ENCODE data around the gene COG4.
A peak's percentile ranks its signal among the peaks of the same experiment; 100 is the strongest.
"Not testable (repeated sequence)": the region's sequence is repeated elsewhere in the genome, so short reads cannot be mapped to it uniquely, and the experiment has no call there.

Gene COG4

DNA sequence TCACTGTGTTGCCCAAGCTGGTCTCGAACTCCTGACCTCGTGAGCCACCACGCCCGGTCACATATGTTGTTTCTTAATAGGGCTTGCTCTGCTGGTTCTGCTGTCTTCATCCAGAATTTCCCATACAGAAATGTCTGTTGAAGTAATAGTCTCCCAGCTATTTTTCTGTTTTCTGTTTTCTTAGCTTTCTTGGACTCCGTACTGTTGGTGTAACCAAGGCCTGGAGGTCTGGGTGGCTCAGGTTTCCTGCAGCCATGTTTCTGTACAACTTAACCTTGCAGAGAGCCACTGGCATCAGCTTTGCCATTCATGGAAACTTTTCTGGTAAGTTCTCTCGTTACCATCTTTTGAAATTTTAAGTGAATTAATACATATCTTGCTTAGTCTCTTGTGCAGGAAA lies 3.0 kb upstream of the COG4 start:
- no peak for DNase-seq

DNA sequence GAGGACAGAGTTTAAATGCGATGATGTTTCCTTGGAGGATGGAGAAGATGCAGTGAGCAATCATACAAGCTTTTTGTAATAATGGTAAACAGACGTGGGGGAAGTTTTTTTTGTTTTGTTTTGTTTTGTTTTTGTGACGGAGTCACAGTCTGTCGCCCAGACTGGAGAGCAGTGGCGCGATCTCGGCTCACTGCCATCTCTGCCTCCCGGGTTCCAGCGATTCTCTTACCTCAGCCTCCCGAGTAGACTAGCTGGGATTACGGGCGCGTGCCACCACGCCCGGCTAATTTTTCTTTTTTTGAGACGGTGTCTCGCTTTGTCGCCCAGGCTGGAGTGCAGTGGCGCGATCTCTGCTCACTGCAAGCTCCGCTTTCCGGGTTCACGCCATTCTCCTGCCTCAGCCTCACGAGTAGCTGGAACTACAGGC lies 1.1 kb upstream of the COG4 start:
- DNase-seq: not testable (repeated sequence)

DNA sequence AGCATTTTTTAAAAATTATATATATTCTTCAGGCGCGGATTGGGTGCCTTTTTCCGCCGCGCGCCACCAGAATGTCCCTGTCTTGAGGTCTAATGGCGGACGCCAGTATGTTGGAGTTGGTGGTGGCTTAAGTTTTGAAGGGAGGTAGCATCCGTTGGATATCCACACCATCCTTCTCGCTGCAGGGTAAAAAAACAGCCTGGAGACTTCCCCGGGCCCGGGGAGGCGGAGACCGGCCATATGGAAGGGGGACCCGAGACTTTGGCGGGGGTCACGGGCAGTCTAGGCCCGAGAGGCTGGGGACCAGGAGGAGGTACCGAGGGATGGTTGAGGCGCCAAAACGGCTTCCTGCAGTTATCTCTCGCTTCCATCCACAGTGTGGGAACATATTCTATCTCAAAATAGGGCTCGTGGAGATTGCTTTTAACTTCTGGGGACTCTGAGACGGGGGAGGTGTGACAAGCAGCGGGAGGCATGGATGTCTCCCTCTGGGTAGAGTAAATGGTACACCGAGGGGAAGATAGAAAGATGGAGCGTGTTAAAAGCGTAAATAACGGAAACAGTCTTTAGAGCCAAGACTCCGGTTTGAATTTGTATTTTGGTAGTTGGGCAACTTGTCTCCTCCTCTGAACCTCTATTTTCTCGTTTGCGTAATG lies 517 bp upstream of the COG4 start, which contains the start of gene SF3B3:
TSS of gene SF3B3 (plus strand) at position 74 of the 656 bp plus-strand sequence. CDS start 2,841 bp downstream, outside the sequence.
- DNase-seq: peak; percentile 63

DNA sequence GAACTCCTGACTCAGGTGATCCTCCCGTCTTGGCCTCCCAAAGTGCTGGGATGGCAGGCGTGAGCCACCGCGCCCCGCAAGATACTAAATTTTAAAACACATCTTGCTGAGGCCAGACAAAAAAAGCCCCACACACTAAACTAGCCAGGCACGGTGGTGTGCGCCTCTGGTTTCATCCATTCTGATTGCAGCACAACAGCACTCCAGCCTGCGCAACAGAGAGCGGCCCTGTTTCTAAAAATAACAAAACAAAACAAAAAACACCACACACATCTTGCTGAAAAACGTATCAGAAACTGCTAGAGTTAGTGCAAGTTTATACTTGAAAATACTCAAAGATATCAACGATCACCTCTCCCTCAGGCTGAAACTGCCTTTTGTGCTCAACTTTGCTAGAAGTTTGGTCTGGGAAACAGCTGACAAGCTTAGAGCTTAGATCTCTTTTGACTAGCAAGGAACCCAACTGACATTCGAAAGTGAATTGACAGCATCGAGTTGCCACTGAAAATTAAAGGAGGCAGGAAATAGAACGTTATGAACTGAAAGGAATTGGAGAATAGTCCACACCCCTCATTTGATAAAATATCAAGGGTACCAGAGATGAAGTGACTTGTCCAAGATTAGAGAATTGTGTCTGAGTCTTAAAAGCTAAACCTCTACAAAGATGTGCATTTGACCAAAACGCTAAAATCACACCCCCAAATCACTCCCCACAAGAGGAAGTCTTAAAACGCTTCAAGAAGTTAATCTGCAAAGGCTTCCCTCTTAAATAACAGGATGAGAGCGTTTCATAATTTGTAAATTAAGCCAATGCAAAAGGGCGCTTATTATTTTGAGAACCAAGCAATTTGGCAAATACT lies 908 bp downstream of the COG4 start:
- no peak for DNase-seq

DNA sequence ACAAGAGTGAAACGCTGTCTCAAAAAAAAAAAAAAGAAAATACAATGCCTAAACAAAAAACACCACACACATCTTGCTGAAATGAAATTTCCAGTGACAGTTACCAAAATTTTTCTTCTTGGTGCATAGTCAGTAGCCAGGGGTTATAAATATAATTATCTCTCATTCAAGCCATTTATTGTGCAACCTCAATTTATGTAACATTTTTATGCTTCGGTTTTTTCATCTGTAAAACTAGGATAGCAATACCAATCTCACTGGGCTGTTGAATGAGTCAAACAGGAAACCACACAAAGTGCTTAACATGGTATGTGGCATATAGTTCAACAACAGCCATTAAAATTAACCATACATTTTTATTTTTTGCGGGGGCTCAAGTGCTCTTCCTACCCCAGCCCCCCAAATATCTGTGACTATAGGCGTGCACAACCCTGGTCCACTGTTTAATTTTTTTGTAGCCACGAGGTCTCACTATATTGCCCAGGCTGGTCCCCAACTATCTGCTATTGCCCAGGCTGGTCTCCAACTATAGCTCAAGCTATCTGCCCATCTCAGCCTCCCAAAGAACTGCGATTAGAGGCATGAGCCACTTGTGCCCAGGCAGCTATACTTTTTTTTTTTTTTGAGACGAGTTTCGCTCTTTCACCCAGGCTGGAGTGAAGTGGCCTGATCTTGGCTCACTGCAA lies 2.6 kb downstream of the COG4 start:
- DNase-seq: no peak

DNA sequence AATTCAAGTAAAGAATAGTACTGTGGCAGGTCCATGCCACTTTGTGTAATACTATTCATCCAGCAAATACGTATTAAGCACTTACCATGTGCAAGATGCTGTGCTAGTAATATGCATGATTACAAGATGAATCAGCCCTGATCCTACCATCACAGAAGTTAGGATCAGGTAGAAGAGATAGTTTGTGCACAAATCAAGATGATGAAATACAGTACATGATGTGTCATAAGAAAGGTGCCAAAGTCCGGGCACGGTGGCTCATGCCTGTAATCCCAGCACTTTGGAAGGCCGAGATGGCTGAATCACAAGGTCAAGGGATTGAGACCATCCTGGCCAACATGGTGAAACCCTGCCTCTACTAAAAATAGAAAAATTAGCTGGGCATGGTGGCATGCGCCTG lies 10.9 kb downstream of the COG4 start:
- no peak for DNase-seq

DNA sequence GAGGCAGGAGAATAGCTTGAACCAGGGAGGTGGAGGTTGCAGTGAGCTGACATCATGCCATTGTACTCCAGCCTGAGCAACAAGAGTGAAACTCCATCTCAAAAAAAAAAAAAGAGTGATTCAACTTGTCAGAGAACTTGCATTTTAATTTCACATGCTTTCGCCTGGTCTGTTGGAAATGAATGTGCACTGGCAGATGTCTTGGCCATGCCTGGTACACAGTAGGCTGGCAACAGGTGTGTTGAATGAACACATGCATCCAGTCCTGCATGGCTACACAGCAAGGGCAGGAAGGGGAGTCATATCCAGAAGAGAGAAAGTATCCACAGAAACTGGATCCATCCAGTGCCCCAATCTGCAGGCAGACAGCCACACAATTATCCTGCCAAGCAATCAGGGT lies 11.5 kb downstream of the COG4 start:
- no peak for DNase-seq

DNA sequence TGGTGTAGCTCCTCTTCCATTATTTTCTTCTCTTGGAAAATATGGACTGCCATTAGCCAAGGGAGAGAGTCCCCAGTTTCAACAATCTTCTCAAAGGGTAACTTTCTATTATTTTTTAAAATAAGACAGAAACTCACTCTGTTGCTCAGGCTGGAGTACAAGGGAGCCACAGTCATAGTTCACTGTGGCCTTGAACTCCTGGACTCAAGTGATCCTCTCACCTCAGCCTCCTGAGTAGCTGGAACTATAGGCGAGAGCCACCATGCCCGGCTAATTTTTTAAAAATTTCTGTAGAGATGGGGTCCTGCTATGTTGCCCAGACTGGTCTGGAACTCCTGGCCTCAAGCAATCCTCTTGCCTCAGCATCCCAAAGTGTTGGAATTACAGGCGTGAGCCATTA lies 13.1 kb downstream of the COG4 start:
- no peak for DNase-seq

DNA sequence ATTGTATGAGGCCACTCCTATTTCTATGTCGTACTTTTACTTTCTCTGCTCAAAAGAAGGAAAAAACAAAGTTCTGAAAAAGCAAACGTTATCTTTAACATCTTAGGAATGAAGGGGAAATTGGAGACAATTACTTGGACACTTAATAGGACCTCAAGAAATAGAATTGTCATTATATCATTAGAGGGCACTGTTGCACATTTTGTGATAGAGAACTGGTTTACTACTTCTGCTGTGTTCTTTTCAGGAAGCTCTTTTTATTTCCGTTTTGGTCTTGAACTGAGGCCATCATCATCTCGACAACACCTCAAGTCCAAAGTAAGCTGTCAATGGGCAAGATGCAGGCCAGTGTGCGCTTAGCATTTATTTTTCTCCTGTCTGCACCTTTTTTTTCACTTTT lies 14.6 kb downstream of the COG4 start:
- no peak for DNase-seq

DNA sequence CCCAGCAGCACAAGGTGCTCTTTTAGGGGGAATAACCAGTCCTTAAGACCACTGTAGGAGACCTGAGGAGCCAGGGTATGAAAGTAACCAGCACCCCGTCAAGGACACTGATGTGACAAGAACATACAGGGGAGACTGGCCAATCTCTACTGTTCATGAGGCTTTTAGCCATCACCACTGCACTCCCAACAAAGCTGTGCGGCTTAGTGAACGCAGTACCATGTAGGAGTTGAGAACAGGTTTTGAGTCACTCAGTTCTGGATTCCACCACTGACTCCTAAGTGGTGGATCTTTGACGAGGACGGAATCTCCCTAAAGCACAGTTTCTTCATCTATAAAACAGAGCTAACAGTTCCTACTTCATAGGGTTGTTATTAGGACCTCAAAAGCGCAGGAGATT lies 26.8 kb downstream of the COG4 start:
- DNase-seq: no peak

DNA sequence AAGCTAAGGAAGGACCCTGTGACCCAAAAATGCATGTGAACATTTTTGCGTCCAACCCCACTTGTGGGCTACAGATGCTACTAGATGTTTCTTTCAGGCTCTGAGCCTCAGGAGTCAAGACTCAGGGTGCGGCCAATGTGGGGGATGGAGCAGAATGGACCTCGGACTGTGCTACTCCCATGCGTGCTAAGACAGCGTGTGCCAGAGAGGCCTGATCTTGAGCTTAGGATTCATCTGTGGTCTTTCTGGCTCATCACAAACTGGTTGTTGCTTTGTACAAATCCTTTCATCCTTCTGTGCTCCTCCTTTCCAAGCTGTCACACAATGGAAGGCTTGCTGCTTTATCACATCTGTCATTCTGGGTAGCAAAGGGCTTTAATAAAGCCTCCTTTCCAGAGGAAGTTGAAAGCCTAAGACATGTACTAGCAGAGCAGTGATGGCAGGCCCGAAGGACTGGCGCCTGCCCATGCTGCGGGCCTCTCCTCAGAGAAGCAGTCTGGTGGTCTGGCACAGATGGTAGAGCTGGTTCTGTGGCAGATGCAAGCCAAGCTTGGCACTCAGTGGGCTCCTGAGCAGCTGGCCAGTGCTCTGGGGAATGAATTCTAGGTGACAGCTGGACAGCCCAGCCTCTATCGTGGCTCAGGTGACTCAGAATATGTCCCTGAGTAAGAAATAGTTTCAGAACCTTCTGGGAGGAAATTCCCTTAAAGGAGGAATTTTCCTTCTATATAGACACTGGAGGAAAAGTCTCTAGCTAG lies 27.8 kb downstream of the COG4 start:
- DNase-seq: no peak

DNA sequence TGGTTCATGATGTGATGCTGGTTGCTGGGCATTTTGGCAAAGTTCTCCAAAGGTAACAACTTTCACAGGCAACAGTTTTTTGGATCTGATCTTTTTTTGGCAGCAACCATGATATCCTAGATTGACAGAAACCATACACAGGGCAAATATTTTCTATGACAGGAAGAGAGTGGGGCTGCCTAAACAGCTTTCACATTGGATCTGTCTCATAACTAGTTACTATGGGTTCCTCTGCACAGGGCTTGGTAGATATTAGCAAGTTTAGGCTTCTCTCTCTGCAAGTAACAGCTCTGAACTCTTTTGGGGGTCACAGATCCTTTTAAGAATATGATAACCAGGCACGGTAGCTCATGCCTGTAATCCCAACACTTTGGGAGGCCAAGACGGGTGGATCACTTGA lies 28.6 kb downstream of the COG4 start:
- no peak for DNase-seq

DNA sequence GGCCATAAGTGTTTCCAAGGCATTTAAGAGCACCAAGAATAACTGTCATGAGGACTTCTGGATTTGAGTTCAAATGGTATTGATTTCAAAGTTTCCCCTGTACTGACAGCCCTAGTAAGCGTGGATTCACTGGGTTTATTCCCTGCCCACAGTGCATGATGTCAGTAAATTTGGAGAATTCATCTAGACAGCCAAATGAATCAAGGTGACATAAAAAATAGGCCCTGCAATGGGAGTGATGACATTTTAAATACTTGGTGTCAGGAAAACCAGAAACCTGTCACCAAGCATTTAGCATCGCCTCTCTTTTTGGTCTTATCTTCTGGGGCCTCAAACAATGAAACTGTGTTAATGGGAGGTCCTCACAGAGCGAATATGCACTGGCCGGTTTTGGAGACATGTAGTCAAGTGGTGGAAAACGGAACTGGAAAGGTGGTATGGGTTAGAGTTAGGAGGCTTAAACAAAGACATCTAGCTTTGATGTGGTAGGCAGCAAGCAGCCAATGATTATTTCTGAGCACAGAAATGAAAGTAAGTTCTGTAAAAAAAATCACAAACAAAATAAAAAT lies 29.1 kb downstream of the COG4 start:
- DNase-seq: no peak

DNA sequence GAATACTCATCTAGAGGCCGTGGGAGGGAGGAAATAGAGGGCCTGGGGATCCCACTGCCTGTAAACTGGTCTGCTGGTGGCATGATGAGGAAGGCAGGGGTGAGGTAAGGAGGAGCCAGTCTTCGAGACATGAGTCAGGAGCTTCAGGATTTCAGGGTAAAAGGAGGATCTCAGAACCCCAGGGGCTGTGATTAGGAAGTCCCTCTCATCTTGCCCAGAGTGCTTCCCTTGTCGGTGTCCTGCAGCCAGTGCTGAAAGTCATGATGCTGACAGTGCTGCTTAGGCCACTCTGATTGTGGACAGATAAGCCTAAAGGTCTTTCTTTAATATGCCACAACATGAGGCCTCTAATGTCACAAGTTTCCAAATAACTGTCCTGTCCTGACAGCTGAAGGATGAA lies 29.6 kb downstream of the COG4 start:
- no peak for DNase-seq

DNA sequence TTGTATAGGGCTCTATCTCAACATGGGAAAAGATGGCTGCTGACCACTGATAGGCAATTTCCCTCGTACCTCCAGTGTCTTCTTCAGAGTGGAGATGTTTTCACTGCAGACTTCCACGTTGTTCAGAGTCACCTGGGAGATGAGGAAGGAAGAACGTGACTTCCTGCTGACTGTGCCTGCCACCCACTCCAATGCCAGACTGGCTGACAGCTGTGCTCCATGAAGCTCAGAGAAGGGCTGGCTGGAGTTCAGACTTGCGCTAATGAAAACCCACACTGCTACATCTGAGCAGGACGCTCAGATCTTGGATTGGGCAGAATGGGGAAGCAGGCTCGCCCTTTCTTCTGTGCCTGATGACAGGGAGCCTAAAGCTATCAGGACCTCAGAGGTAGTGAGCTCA lies 33.1 kb downstream of the COG4 start:
- no peak for DNase-seq

DNA sequence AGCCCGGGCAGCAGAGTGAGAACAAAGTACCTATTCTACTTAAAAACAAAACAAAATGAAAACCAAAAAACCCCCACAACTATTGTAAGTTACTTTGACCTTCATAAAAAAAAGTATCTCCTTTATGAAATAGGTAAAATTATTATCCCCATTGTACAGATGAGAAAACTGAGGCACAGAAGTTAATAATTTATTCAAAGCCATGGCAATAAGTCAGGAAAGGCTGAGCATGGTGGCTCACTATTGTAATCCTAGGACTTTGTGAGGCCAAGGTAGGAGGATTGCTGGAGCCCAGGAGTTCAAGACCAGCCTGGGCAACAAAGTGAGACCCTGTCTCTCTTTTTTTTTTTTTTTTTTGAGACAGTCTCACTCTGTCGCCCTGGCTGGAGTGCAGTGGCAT lies 38.5 kb downstream of the COG4 start:
- no peak for DNase-seq

DNA sequence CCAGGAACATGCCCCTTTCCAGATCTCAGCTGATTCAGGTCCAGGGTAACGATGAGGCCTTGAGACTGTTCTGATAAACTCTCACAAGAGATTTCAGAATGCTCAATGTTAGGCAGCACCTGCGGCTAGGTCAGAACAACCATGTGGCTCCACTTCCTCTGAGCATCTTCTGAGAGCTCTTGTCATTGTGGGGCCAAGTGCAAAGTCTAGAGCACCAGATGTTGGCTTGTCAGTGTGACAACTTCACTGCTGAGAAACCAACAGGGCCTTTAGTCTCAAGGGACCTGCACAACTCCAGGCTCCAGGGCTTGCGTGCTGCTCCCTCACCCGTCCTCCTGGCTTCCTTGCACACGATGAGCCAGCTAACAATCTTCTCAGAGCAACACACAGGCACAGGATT lies 39.9 kb downstream of the COG4 start:
- no peak for DNase-seq

DNA sequence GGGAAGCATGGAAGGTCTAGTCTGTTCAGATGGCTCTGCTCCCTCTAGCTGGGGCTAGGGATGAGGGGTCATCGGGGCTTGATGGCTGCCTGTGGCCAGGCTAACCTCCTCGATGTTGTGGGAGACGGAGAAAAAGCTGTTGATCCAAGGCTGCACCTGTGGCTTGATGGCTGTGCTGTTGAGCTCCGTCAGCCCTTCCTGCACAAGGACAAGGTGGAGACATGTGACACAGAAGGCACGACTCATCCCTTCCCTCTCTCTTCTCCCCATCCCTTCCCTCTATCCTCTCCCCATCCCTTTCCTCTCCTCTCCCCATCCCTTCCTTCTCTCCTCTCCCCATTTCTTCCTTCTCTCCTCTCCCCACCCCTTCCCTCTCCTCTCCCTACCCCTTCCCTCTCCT lies 40.7 kb downstream of the COG4 start:
- DNase-seq: no peak

DNA sequence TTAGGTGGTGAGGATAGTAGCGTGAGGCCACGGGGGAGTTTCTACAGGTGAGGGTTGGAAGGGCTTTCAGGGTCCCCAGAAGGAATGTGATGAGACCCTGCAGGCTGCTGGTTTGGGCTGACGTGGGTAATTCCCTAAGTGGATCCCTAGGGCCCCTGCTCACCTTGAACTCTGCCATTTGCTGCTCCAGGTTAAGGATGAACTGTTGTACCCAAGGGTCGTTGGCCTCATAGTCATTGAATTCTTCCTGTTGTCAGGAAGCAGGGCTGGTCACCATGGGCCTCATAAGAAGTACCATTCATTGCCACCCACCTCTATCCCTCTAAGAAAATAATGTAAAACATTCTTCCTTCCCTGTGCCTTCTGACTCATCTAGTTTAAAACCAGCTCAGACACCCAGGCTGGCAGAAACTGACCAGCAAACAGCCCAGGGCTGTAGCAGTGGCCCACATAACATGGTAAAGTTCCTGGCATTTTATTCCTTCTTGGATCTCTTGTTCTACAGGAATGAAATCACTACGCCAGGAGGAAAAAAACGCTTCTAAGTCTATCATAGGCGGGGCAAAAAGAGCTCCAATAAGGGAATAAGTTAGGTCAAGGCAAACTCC lies 41.3 kb downstream of the COG4 start:
- no peak for DNase-seq

DNA sequence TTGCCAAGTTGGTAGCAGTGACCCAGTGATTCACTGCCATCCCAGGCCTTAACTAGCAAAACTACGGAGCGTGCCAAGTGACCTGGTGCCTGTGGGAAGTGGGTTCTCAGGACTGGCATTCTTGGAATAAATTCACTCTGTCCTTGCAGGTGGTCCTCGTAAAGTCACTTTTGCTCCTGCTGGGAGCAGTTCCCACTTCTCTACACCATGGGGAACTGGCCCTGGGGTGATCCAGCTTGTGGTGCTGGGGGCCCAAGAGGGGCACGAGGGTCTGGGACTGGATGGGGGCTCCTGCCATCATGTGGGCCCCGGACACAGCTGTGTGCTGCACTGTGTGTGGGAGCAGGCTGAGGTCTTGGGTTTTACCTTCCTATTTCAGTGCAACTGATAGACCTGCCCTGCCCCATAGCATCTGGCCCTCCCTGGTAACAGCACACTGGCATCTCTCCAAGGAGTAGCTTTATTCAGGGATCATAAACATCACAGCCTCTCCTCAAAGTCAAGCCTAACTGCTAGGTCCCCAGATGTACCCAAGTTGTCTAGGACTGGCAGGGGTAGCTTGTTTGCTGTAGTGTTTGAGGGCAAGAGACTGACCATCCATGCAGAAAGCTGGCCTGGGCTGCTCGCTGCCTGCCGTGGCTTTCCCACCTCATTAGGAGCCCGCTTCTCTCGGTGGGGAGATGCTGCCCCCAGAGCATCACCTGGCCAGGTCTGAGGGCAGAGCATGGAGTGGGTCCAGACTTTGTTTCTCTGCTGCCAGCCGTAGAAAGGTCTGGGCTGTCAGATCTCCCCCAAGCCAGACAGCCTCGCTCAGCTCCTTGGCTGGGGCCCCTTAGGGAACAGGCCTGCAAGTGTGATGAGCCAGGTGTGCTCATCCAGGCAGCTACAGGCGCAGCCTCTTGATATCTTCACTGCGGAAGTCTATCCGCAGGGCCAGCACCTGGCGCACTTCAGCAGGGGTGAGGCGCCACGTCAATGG lies 42.9 kb downstream of the COG4 start:
- DNase-seq: no peak

DNA sequence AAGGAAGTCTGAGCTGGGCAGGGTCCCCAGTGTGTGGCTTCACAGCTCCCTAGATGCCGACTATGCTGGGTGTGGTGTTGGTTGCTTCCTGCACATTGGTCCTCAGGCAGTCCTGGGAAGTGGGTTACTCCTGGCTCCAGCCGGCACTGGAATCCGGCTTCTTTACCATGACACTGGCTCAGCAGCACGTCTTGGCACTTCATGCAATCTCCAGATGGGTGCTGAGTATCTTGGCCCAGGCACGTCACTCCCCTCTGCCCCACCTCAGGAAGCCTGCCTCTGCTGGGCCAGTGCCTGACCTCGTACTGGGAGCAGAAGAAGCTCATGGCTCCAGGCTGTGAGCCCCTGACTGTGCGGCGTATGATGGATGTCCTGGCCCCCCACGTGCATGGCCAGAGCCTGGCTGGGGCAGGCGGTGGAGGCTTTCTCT lies 44.4 kb downstream of the COG4 start:
- no peak for DNase-seq
